Lung (tissue), 12 donors: ENCODE measurements around the gene TBC1D22A. TPM values are rescaled to one million over a fixed set of nuclear protein-coding genes. Genes with fewer than 3 reads are reported as not detected.

Source experiments
- ATAC-seq: fragments of 200-7000 bp; cut with Tn5 transposase; one replicate; pipeline ENCODE4 v1.9.1; 2020; ENCODE audit warnings: moderate number of reproducible peaks; ENCODE audit not compliant: insufficient read depth, low FRiP score
- DNase-seq, 3 donors: peaks; one replicate each; pipeline ENCODE4 v3.0.0-alpha.2; 2013 to 2017
- H3K27ac ChIP-seq, 2 donors: one replicate each; pipeline ENCODE4 v1.5.1; 2013; ENCODE audit warnings: mild to moderate bottlenecking in 2 of 2, moderate library complexity in 2 of 2, control low read depth in 1 of 2, inconsistent platforms in 1 of 2, low read depth in 1 of 2, low read length in 1 of 2
- H3K27me3 ChIP-seq, 3 donors: one replicate each; pipeline ENCODE4 v1.5.1; 2013; ENCODE audit warnings: low read length in 2 of 3; ENCODE audit not compliant: control insufficient read depth in 3 of 3, insufficient read depth in 3 of 3
- H3K36me3 ChIP-seq, 4 donors: one replicate each; pipeline ENCODE4 v1.5.1; 2013; ENCODE audit warnings: low read length in 4 of 4, mild to moderate bottlenecking in 1 of 4, moderate library complexity in 1 of 4; ENCODE audit not compliant: control insufficient read depth in 4 of 4, insufficient read depth in 4 of 4
- H3K4me1 ChIP-seq, 5 donors: one replicate each; pipeline ENCODE4 v1.5.1; 2013; ENCODE audit warnings: low read length in 5 of 5, mild to moderate bottlenecking in 2 of 5, moderate library complexity in 1 of 5; ENCODE audit not compliant: control insufficient read depth in 5 of 5, insufficient read depth in 5 of 5
- H3K4me3 ChIP-seq: one replicate; pipeline ENCODE4 v1.5.1; 2013; ENCODE audit warnings: mild to moderate bottlenecking, control low read depth, moderate library complexity
- H3K9ac ChIP-seq, 2 donors: one replicate each; pipeline ENCODE4 v1.5.1; 2013; ENCODE audit warnings: low read length in 2 of 2, control low read depth in 1 of 2; ENCODE audit not compliant: insufficient read depth in 1 of 2
- H3K9me3 ChIP-seq, 4 donors: one replicate each; pipeline ENCODE4 v1.5.1; 2013; ENCODE audit warnings: low read length in 3 of 4, mild to moderate bottlenecking in 1 of 4, moderate library complexity in 1 of 4; ENCODE audit not compliant: control insufficient read depth in 4 of 4, insufficient read depth in 3 of 4
- WGBS, 2 donors: extraction: QIAGEN DNeasy Blood & Tissue Kit; methylation state at CpG; one replicate each; pipeline ENCODE4 v1.1.7; 2013; 5-methylcytosine and 5-hydroxymethylcytosine counted together
- polyA plus RNA-seq, 2 donors: library from polyadenylated mRNA; stranded (reverse); fragments of 200-250 nt; gene quantifications; one replicate each; pipeline ENCODE4 v1.2.1, GENCODE V29; 2013
- total RNA-seq, 2 donors: library from RNA; depleted of rRNA in 1 of 2; stranded (reverse); fragments of >200 nt in 1 of 2; gene quantifications; one replicate each; pipeline ENCODE4 v1.2.1, GENCODE V29; 2014 to 2021
- TF ChIP-seq, protein P1 (sequence below): IDR thresholded peaks from 2 replicates; pipeline ENCODE4 v1.5.1; 2012; ENCODE audit warnings: mild to moderate bottlenecking; ENCODE audit errors: control extremely low read depth, extremely low read depth
- donor health status: control.
- donor health status: control.
- donor health status: Bipolar disorder and iron deficiency.
- donor health status: healthy.
- donor health status: DM: yes; HTN: yes; CAD: no.

The TBC1D22A gene
- total and polyA plus RNA-seq, 4 donors, result 20.2 to 38.4 (median 21.0) TPM

GRCh38 chr22:46963672-46964545 lies 201.5 kb downstream of the TBC1D22A start:
- Histone ChIP-seq H3K27ac (no peak overlapping the region), H3K36me3 (no peaks in the 10 kb centered on the region), H3K9ac (no peak overlapping the region), H3K27me3 (no peaks in the 10 kb centered on the region), H3K9me3 (no peaks in the 10 kb centered on the region), H3K4me3 (no peak overlapping the region), H3K4me1 (peaks cover 0 to 12% (median 4%) of the 10 kb centered on the region in 5 donors)
- WGBS, 2 donors, result 90 to 91% methylated on average over 16 of the region's 16 CpGs
- TF ChIP-seq, protein P1, sequence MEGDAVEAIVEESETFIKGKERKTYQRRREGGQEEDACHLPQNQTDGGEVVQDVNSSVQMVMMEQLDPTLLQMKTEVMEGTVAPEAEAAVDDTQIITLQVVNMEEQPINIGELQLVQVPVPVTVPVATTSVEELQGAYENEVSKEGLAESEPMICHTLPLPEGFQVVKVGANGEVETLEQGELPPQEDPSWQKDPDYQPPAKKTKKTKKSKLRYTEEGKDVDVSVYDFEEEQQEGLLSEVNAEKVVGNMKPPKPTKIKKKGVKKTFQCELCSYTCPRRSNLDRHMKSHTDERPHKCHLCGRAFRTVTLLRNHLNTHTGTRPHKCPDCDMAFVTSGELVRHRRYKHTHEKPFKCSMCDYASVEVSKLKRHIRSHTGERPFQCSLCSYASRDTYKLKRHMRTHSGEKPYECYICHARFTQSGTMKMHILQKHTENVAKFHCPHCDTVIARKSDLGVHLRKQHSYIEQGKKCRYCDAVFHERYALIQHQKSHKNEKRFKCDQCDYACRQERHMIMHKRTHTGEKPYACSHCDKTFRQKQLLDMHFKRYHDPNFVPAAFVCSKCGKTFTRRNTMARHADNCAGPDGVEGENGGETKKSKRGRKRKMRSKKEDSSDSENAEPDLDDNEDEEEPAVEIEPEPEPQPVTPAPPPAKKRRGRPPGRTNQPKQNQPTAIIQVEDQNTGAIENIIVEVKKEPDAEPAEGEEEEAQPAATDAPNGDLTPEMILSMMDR, result no peak
- no peak for ATAC-seq
- peak in 2 of 3 donors; percentile 36 to 37 for DNase-seq

DNA sequence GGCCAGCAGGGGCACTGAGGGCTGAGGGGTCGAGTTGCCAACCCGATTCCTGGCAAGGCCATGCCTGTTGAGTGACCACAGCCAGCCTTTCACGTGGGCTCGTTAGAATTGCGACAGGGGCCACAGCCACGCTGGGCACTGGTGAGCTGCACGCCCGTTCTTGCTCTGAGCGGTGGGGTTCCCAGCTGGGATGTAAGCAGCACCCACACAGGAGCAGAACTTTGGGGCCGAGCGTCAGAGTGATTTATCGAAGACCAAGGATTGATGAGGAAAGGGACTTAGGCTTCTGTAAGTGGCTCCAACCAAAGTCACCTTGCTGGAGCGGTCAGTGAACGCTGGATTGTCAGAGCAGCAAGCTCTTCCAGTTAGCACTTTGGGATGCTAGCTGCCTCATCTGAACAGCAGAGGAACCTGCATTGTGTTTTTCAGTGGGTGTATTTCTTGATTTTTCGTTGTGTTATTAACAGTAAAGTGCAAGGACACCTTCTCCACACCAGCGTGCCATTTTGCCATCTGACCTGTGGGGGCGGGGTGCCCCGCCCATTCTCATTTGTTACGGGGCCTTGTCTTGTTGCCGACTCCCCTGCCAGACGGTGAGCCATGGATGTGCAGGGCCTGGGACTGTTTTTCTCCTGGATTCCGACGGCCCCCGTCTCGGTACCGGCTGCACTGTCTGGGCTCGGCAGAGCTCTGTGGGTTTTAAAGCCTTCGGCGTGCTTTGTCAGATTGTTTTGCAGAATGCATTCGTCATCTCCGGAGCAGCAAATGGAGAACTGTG lies 202.5 kb downstream of the TBC1D22A start:
- Histone ChIP-seq H3K27ac (no peak overlapping the region), H3K4me1 (peaks cover 0 to 16% (median 6%) of the 10 kb centered on the region in 5 donors), H3K9me3 (no peaks in the 10 kb centered on the region), H3K9ac (no peak overlapping the region), H3K4me3 (no peak overlapping the region), H3K36me3 (no peaks in the 10 kb centered on the region), H3K27me3 (no peaks in the 10 kb centered on the region)
- no peak for DNase-seq
- 94 to 95% methylated on average over 31 of the region's 31 CpGs for WGBS, 2 donors
- TF ChIP-seq, protein P1, result no peak
- no peak for ATAC-seq

DNA sequence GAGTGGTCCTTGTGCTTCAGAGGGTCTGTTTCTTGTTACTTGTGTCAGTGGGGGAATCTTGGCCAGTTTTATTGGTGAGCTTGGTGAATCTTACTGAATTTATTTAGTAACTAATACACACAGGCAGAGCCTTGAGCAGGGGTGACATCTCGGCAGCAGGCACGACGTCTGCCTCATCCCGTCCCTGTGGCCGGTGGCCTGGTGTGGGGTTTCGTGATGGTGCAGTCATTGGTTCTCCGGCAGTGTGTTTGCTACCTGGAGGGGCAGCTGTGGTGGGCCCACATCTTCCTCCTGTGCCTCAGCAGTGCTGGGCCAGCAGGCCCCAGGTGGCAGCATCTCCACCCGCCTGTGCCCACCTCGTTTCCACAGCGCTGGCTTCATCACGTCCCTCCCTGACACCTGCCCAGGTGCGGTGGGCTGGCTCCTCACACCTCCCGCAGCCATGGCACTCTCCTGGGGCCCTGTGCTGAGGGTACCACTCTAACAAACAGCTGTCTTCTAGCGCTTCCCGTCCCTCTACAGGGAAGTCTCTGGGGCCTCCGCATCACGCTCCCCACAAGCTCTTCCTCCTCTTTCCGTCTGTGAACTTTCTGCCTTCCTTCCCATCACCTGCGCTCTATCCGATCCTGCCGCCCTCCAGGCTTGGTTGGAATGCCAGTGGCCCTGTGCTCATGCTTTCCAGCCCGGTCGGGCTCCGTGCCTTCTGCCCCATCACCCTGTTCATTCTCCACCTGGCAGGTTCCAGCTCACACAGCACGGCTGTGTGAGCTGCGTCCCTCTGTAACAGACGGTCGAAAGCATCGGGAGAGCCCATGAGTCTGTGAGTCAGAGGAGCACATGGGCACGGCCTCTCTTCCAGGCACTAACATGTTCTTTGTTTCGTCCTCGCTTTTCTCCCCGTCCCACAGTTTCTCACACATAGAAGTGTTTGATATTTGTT lies 203.4 kb downstream of the TBC1D22A start:
- Histone ChIP-seq H3K9me3 (no peaks in the 10 kb centered on the region), H3K4me3 (no peak overlapping the region), H3K27me3 (no peaks in the 10 kb centered on the region), H3K27ac (no peak overlapping the region), H3K4me1 (peaks cover 0 to 19% (median 7%) of the 10 kb centered on the region in 5 donors), H3K36me3 (no peaks in the 10 kb centered on the region), H3K9ac (no peak overlapping the region)
- TF ChIP-seq, protein P1, result no peak
- DNase-seq, result no peak
- no peak for ATAC-seq
- WGBS, 2 donors, result 96% methylated on average over 33 of the region's 33 CpGs
